Muscle of back (tissue), 11 donors: ENCODE data around the gene LRRC51. TPM values are rescaled to one million over a fixed set of nuclear protein-coding genes. Genes with fewer than 3 reads are reported as not detected.
"Not testable (repeated sequence)": the region's sequence is repeated elsewhere in the genome, so short reads cannot be mapped to it uniquely, and the experiment has no call there.

ENCODE experiments used
- DNase-seq, 3 donors: peaks; one replicate each; pipeline versions ENCODE4 v3.0.0 to v3.0.0-alpha.2; 2013
- polyA plus RNA-seq, 10 donors: library from polyadenylated mRNA; unstranded; fragments of 120-200 nt; gene quantifications; one replicate each; pipeline ENCODE4 v1.2.1, GENCODE V29; 2013; ENCODE audit not compliant: insufficient read length in 10 of 10

The LRRC51 gene
- polyA plus RNA-seq, 10 donors = 4.7 to 10.4 (median 6.8) TPM

- DNase-seq = no peak
Measured at GRCh38 chr11:72138821-72139390, 58.3 kb downstream of the LRRC51 start.

GRCh38 chr11:72139500-72139899, 58.9 kb downstream of the LRRC51 start:
- DNase-seq = no peak

- DNase-seq = no peak
Measured at GRCh38 chr11:72140661-72141060, 60.0 kb downstream of the LRRC51 start.

GRCh38 chr11:72141066-72141465, 60.4 kb downstream of the LRRC51 start:
- peak in 1 of 3 donors; percentile 78 for DNase-seq

GRCh38 chr11:72142086-72142485, 61.4 kb downstream of the LRRC51 start:
- not testable (repeated sequence) for DNase-seq

GRCh38 chr11:72142543-72142942, 61.9 kb downstream of the LRRC51 start:
- DNase-seq = not testable (repeated sequence)

- DNase-seq = peak in 1 of 3 donors; percentile 46
Measured at GRCh38 chr11:72144807-72145565, 64.3 kb downstream of the LRRC51 start.

Other genes starting within 250 kb of the LRRC51 start
- gene DEFB108B, start 247.7 kb upstream of the LRRC51 start, polyA plus RNA-seq = not detected
- 1 to 10 TPM in 2 of 10 donors, not detected in 8; 1.3 to 2.2 TPM for gene DEFB131B, start 202.4 kb upstream of the LRRC51 start, polyA plus RNA-seq
- 1 to 10 TPM; 1.9 to 3.9 (median 2.9) TPM for gene XNDC1N, start 152.3 kb upstream of the LRRC51 start, polyA plus RNA-seq
- gene RNF121, start 151.8 kb upstream of the LRRC51 start, polyA plus RNA-seq = 10 to 100 TPM; 24.1 to 33.1 (median 27.5) TPM
- gene IL18BP, start 81.9 kb upstream of the LRRC51 start, polyA plus RNA-seq = 10 to 100 TPM in 2 of 10 donors, 1 to 10 TPM in 8; 4.3 to 11.5 (median 6.9) TPM
- 100 to 1,000 TPM; 135 to 197 (median 155) TPM for gene NUMA1, start 308 bp upstream of the LRRC51 start, polyA plus RNA-seq
- 10 to 100 TPM; 73.6 to 94.0 (median 82.1) TPM for gene LAMTOR1, start 22.4 kb downstream of the LRRC51 start, polyA plus RNA-seq
- not detected for gene TOMT, start 25.1 kb downstream of the LRRC51 start, polyA plus RNA-seq
- 10 to 100 TPM; 29.9 to 34.1 (median 32.2) TPM for gene ANAPC15, start 31.8 kb downstream of the LRRC51 start, polyA plus RNA-seq
- gene FOLR3, start 54.9 kb downstream of the LRRC51 start, polyA plus RNA-seq = not detected
- gene FOLR1, start 111.3 kb downstream of the LRRC51 start, polyA plus RNA-seq = 1 to 10 TPM; 2.2 to 6.8 (median 3.5) TPM
- gene FOLR2, start 135.9 kb downstream of the LRRC51 start, polyA plus RNA-seq = 10 to 100 TPM; 18.5 to 34.7 (median 22.5) TPM
- 100 to 1,000 TPM; 109 to 182 (median 141) TPM for gene INPPL1, start 143.9 kb downstream of the LRRC51 start, polyA plus RNA-seq
- not detected for gene PHOX2A, start 163.3 kb downstream of the LRRC51 start, polyA plus RNA-seq